Heart left ventricle (tissue), 13 donors: ENCODE data around the gene EPHA7.

Source experiments
- POLR2A ChIP-seq, 2 donors: fragments of 450-650 bp; IDR thresholded peaks; one replicate each; pipeline ENCODE4 v1.6.1; 2017; ENCODE audit warnings: antibody characterized with exemption in 2 of 2, mild to moderate bottlenecking in 2 of 2, moderate library complexity in 2 of 2
- TF ChIP-seq, protein P1 (sequence below), 12 donors: fragments of 200-600 bp; sonication (generic) in 4 of 12; IDR thresholded peaks; one replicate each; pipeline versions ENCODE4 v1.5.0 to v1.8.0; 2018 to 2022; ENCODE audit warnings: antibody characterized with exemption in 12 of 12, mild to moderate bottlenecking in 5 of 12
- donor health status: ischemic (EF 13 %, LVEDD 7.1; RV severe dilation, severe dysfunction).
- donor health status: DM: no; HTN: yes; CAD: no.
- donor health status: DM: no; HTN: no; CAD: no.
- donor health status: ischemic (EF 25% LVEDD 6.9; RV normal size, moderate dysfunction).
- donor health status: ischemic (EF 25% LVEDD 5.7; RV mildly dilated, moderate dysfunction).
- donor health status: ischemic (EF 35%, LVEDD 5.7; RV mildly dilated, moderate dysfunction).
- donor health status: nonischemic (EF 11% LVEDD 7.7; RV severe dilation, severe dysfunction).
- donor health status: DM: yes; HTN: yes; CAD: no.
- donor health status: PGD.
- donor health status: ischemic (EF 29% LVEDD 5.4; RV normal size, mild dysfunction).
- donor health status: nonischemic (EF 23%, LVEDD 6.1; RV moderate dilation, normal function).

DNA sequence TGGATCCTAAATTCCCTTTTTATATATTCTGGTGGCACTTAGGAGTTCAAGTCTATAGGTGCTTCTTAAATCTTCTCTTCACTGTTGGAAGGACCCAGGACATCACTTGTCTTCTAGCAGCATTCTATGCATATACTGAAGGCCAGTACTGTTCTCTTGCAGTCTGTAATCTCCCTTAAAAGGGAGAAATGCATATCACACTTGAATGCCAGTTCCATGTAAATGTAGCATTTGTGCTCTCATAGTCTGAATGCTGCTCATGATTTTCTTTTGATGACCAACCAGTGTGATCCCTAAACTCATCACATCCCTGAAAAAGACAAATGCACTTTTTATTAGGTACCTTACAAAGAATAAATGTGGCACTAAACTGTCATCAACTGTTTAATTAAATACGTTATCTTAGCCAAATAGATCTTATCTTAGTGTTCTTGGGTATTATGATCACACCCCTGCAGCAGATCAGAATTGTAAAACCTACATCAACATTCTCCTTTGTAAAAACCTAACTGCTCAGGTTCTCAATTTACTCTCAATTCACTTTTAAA, 176.1 kb downstream of the EPHA7 start:
- TF ChIP-seq POLR2A (IDR thresholded peaks at IDR 0.05), result no peak
- TF ChIP-seq, protein P1, sequence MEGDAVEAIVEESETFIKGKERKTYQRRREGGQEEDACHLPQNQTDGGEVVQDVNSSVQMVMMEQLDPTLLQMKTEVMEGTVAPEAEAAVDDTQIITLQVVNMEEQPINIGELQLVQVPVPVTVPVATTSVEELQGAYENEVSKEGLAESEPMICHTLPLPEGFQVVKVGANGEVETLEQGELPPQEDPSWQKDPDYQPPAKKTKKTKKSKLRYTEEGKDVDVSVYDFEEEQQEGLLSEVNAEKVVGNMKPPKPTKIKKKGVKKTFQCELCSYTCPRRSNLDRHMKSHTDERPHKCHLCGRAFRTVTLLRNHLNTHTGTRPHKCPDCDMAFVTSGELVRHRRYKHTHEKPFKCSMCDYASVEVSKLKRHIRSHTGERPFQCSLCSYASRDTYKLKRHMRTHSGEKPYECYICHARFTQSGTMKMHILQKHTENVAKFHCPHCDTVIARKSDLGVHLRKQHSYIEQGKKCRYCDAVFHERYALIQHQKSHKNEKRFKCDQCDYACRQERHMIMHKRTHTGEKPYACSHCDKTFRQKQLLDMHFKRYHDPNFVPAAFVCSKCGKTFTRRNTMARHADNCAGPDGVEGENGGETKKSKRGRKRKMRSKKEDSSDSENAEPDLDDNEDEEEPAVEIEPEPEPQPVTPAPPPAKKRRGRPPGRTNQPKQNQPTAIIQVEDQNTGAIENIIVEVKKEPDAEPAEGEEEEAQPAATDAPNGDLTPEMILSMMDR (IDR thresholded peaks at IDR 0.05), result no peak
